ENCODE results near the gene BRINP3.
"Not testable (repeated sequence)": the region's sequence is repeated elsewhere in the genome, so short reads cannot be mapped to it uniquely, and the experiment has no call there.

The BRINP3 gene

DNA sequence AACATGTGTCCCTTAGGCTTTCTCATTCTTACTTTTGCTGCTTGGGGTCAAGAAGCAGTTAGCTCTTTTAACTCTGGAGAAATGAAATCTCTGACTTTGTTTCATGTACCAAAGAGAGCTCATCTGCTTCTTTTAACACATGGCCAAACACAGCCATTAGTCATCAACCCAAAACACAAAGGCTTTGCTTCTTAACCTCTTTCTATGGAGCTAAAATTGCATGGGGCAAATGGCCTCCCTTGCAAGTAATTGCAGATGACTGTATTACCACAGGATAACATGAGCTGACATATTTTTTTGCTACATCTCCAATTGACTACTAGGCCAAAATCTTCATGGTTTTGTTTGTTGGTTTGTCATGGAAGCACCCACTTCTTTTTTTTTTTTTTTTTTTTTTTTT, 300.9 kb downstream of the BRINP3 start:
- no peak for DNase-seq

DNA sequence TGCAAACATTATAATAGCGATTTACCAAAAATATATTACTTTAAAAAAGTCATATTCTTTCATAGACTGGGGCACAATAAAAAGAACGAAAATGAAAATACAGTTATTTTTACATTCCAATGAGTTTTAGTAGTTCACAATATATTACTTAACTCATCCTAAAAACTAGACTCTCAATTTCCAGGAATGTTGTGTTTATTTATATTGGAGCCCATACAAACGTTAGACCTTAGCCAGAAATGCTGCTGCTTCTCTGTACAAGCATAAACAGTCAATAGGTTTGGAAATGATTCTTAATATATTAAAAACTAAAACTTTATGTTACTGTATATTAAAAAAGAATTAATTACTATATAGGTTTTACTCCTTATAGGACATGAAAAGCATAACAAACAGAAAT, 302.3 kb downstream of the BRINP3 start:
- no peak for DNase-seq

DNA sequence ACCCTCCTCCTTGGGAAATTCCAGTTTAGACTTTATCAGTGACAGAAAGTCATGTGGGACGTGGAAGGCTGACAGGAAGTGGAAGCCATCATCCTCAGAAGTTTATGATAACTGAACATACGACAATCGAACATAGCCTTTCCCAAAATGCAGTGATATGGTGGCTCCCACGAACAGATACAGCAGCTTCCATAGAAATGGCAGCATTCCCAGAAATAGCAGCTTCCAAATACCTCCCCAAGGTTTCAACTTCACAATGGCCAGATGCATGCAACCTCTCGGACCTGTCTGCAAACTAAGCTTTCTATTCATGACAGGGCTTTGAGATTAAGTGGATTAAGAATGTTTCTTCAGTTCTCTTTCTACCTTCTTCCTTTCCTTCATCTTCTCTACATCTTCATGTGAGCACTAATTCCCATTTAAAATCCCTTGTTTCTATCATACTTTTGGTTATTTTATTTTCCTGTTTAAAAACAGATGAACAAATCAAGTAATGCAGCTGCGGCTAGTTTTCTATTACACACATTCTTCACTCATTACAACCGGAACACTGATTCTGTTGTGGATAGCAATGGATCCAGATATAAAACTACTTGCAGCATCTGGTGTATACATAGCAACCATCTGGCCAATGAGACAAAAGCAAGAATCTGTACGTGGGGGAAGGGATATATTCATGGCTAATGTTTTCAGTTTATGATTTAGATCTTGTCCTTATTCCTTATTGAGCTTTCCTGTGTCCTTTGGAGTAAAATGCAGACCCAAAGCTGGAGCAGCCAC, 304.8 kb downstream of the BRINP3 start:
- DNase-seq, result no peak

DNA sequence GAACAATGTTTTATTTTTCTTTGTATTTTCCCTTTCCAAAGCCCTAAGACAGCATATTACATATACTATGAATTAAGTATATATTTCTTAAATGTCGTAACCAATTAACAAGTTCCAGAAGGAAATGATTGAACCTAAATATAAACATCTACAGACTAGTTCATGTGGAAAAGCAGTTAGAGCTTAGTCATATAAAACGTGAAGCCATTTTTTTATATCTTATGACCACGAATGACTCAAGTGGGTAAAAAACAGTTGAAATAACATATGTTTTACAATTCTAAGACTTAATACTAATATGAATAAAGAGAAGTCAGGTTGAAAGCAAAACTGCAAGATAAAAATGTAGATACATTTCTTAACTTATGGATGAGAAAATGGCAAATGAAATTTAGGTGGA, 307.3 kb downstream of the BRINP3 start:
- DNase-seq, result no peak

DNA sequence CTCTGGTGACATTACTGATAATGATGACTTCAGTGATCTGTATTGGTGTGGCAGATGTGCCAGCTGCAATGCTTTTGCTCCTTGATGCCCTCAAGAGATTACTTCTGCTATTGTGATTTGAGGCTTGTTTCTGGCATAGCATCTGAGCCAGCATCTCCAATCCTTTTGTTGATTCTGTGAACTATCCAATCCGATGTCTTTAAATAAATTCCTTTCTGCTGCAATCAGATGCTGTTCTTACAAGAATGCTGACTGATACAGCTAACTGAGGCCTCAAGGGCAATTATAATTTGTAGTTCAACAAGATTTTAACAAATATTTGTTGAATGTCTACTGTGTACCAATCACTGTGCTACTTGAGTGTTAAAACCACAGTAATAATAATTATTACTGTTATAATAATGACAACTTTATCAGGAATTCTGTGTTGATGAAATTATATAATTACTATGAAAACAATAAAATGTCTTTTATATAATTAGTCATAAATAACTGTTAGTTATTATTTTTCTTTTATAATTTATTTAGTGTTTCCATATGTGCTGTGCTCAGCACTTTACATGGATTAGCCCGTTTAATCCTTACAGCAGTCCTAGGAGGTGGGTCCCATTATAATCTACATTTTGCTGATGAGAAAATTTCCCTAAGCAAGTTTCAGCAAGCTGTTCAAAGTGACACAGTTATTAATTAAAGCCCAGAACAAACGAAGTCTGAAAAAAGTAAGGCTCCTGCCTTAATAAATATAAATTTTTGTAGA, 308.2 kb downstream of the BRINP3 start:
- no peak for DNase-seq

DNA sequence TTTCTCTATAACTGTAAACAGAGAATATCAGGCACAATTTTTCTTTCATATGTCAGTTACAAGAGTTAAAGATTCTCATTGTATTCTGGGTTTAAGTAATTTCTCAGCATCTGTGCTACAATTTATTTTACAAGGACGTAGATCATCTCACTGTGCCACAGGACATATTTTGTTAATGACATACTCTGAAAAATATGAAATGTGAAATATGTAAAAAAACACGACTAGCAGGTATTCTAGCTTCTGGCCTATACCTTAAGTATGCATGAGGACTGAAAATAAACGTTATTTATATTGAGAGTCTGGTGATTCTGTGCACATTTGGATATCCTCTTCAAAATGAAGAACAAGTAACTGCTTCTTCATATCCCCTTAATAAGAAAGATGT, 308.8 kb downstream of the BRINP3 start:
- no peak for DNase-seq

DNA sequence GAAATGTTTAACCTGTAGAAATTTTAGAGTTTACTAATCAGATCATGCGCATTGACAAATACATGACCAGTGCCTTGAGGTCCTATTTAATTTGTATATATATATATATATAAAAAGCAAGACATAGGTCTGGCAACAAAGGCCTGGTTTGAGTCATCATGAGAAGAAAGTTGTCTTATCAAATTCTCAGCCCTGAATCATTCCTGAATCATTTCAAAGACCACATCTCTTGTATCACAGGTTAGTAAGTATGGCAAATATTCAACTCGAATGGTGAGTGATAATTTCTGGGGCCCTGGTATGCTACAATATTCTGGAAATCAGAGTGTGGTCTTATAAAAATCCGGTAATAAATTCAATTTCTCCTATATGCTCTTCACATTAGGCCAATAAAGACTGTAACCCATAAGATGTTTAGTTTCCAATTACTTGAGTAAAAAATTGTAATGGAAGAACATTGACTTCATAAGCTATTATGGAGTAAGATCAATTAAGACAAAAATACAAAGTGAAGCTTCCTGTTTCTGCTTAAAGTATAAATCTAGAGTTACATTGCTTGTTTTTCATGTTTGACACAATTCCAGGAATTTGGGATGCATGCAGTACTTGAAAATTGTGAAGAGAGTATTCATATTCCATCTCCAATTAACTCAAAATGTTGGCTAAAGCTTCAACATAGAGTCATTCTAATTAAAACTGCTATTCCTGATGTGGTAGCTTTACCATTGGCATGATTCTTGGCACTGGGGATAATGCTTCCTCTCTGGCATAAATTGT, 309.4 kb downstream of the BRINP3 start:
- DNase-seq, result no peak

DNA sequence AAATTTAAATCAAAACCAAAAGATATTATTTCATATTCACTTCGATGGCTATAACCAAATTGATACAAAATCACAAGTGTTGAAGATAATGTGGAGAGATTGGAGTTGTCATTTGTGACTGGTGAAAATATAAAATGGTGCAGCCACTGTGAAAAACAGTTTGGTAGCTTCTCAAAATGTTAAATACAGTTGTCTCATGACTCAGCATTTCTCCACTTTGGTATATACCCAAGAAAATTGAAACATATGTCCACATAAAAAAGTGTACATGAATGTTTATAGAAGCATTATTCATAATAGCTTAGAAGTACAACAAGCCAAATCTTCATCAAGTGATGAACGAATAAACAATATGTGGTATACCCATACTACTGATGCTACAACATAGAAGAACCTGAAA, 318.5 kb downstream of the BRINP3 start:
- no peak for DNase-seq

DNA sequence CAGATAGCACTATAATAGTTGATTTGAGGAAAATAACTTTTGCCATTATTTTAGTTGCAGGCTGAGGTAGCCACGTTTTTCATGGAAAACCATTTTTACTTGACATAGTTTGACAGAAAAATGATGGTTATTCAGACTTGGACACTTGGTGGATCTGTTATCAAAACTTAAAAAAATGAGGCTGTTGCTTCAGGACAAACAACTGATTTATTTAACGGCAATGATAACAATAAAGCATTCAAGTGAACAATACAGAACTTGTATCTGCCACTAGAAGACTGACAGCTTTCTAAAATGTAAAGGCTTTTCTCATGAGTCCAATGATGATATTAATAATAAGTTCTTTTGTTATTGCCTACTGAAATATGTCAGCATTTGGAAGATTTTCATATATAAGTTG, 322.9 kb downstream of the BRINP3 start:
- no peak for DNase-seq

DNA sequence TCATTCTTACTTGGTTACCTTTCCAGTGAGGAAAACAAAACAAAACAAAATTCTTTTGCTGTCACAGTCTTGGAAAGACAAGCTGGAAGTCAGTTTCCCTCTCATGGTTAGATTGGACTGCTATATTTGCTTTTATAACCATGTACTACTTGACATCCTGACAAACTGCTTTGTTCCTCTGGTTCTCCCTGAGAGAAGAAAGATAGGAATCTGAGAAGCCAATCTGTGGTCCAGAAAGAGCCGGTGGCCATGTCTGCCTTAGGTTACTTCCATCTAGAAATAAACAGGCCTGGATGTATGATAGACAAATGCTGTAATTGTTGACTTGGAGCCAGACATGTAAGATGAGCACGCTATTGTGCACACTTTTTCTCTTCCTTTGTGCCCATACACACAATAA, 330.0 kb downstream of the BRINP3 start:
- no peak for DNase-seq

DNA sequence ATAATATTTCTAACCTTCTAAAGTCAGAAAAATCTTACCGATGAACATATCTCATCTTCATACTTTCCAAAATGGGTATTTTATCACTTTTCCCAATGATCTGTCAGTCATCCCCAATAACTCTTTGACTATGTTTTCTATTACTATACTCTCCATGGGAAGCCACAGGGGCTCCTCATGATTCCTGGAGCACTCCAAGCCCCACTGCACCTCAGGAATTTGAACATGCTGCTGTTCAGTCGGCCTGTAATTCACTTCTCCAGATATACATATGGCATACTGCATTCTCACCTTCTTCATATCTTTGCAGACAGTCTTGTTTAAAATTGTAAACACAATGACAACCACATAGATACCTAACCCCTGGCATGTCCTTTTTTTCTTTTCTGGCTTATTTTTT, 333.0 kb downstream of the BRINP3 start:
- no peak for DNase-seq

DNA sequence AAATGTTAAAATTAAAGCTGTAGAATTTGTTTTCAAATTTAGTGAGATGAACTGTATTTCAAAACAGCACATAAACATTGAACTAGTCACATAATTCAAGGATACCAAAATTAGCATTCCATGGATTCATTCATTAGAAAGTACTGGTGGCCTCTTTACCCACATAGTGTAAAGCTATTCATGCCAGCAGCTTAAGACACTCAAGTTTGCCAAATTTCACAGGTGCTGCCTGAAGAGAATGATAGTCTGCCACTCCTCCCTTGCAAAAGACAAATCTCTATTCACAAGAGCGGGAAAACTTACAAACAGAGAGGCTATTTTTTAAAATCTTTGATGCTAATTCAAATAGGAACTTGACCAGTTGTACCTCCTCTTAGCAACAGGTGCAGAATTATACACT, 337.0 kb downstream of the BRINP3 start:
- no peak for DNase-seq

DNA sequence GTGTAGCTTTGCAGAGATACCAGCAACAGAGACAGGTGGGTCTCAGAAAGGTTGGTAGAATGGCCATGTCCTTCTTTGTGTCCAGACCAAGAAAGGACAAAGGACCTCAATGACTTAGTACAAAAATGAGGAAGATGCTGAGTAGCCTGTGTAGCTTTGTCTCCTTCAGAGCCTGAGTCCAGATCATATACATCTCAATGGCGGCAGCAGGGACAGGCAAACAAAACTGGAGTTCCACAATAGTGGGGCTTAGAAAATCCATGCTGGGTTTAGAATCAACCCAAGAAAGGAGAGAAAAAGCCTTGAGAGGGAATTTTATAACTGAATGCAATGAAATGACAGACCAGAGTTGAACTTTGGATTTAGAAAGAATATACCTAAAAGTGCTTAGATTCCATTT, 339.0 kb downstream of the BRINP3 start:
- DNase-seq, result no peak

DNA sequence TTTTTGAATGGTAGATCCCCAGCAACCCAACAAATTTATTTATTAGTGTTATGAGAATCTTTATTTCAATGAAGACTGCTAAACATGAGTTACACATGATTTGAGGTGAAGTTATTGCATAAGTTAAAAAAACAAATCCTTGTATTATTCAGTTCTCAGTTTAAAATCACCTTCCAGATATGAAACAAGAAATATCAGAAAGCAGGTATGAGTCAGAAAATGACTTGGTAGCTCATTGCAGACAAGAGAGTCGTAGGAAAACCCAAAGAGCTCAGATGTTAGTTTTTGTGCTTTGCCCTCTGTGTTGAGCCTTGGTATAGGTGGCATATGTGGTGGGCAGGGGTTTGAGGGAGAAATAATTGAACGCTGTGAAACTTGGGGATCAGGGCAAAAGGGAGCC, 339.4 kb downstream of the BRINP3 start:
- no peak for DNase-seq

DNA sequence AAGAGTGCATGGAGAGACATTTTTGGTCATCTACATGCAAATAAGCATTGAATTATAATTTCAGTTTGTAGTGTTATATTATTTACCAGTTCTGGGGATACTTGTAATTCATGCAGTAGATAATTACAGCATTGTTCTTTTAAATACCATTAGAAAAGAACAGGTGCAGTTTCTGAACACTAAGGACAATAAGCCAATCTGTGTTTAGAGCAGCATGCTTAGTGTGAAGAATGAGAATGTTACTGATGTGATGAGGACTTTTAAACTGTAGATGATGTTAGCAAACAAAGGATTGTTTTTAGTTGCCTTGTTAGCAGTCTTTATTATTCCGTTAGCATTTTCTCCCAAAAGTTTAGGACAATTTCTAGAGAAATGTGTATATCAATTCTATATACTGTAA, 348.3 kb downstream of the BRINP3 start:
- DNase-seq, result no peak

DNA sequence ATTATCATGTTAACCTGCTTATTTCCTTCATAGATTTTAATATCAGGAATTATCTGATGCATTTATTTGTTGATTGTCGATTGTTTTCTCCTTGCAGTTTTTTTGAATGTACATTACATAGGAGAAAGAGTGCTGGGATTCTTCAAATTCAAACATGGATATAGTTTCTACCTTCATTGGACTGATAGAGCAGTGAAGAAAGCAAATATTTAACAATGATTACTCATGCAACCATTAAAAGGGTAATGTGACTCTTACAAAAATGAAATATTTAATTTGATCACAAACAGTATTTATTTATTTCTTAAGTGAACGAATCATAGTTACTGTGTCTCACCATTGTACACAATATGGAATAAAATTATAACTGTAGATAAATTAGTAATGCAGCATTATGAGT, 350.9 kb downstream of the BRINP3 start:
- no peak for DNase-seq

DNA sequence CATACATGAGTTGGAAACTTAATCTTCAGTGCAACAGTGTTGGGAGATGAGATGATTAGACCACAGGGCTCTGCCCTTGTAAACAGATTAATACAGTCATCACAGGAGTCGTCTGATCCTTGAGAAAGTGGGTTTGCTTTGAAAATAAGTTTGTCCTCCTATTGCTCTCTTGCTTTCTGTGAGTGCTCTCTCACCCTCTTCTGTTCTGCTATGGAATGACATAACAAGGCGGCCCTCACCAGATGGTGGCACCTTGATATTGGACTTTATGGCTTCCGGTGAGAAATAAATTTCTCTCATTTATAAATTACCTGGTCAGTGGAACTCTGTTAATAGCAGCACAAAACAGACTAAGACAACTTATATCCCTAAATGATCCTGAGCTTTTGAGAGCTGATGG, 353.6 kb downstream of the BRINP3 start:
- DNase-seq, result no peak

DNA sequence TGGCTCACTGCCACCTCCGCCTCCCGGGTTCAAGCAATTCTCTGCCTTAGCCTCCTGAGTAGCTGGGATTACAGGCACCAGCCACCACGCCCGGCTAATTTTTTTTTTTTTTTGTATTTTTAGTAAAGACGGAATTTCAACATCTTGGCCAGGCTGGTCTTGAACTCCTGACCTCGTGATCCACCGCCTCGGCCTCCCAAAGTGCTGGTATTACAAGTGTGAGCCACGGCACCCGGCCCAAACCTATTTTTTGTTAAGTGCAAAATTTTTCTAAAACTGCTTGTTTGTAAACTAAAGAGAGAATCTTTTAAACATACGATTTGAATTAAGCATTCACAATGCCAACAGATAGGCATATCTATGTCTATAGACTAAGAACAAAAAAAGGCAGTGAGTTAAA, 357.1 kb downstream of the BRINP3 start:
- DNase-seq, result not testable (repeated sequence)

DNA sequence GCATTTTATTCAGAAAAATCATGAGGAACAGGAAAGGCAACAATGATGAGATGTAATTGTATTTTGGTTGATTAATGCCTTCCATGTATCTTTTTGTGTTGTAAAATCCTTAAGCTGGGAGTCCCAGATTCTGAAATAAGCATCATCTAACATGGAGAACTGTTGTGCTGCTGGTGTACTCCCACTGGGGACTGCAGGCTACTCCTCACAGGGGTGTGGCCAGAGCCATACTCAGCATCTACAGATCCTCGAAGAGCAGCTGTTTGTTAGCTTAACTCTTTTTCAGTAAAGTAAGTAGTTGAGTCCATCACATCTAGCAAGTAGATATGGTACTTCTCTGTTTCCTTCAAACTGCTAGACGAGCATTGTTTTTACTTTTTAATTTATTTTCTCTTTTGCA, 358.0 kb downstream of the BRINP3 start:
- DNase-seq, result no peak

DNA sequence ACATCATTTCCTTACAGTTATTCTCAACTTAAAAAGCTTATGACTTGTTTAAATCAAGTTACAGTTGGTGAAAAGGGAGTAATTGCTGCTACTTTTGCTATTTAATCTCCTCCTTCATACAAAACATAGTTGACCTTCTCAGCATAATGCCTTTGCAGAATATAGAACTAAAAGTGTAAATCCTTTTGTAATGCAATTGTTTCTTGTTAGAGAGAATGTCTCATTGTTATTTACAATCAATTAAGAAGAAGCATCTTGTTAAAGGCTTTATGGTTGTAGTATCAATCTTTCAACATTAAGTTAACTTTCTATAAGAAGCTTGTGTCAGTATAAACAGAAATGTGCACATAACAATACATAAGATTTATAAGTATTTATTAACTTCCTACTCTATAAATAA, 360.7 kb downstream of the BRINP3 start:
- DNase-seq, result no peak

DNA sequence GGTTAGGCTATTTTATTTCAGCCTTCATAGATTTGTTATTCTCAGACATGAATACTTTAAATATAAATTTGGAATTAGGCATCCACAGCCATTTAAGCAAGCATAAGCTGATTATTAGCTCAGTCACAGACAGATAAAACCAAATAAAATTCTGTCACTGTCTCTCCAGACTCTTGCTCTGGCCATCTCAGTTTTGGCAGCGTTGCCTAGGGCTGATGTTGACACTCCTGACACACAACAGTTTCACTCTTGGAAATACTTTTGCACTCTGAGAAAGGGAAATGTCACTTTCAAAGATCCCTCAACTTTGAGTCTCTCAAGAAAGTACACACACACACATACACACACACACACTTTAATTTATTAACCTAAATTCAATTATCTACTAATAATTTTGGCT, 372.7 kb downstream of the BRINP3 start:
- no peak for DNase-seq

DNA sequence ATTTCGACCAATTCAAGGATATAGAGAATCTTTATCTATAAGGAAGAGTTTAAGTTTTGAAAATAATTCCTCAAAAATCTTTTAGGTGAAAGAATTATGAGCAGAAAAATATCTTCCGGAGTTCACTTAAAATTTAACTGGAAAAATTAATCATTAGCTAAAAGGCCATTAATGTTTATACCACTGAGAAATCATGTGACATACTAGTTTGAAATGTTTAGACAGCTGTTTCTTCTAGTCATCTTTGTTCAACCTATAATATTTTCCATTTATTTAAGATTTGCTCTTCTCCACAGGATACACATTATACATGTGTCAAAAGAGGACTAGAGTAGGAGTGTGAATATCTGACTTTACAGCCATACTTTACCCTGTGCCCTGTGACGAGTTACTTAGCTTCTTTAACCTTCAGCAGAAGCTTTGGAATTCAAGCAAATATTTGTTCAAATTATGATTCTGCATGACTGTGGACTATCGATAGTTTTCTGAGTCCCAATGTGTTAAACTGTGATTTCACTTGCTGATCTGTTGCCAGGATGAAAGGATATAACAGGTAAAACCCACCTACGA, 374.8 kb downstream of the BRINP3 start:
- DNase-seq, result no peak

DNA sequence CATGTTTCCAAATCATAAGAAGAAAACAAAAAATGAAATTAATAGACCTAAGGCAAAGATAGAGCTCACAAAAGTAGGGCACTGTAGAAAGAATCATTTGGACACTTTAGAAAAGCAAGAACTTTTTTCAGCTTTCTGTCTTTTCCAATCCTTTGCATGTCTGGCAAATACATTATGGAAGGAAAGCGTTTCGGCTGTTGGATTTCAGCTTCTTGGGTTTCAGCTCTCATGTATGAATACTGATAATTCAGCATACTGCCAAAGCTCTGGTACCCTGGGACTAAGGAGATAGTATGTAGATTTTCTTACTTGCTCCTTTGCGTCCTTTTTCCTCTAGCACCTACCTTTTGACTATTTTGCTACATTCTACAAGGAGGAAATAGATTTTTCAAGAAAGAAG, 375.9 kb downstream of the BRINP3 start:
- no peak for DNase-seq

DNA sequence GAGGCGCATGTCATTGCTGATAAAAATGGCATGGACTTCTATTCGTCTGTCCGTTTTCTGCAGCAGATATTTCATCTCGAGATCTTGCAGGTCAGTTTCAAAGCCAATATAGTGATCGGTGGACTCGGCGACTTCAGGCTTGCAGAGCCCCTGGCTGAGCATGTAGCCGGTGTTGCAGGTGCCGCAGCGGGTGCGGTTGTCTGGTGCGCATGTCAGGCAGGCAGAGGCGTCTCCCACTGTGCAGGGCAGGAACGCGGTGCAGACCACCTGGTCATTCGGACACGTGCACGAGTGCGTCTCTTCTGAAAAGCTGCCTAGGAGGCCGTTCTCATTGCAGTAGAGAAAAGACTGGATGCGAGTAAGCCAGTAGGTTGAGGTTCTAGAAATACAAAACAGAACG, 378.9 kb downstream of the BRINP3 start:
- DNase-seq, result no peak

Data from NCI-H1930 (cell line).